ENCODE results near the gene RAB41.
"Not testable (repeated sequence)": the region's sequence is repeated elsewhere in the genome, so short reads cannot be mapped to it uniquely, and the experiment has no call there.

Gene RAB41

GRCh38 chrX:70281951-70282350 is at the start of gene RAB41:
Gene RAB41, plus strand, starts transcription at chrX:70282172. Its CDS starts 46 bp downstream, at chrX:70282218.
- no peak for DNase-seq (ENCODE audit: extremely low read depth in 1 of 2, low read depth in 1 of 2)

- no peak for DNase-seq (ENCODE audit: extremely low read depth in 1 of 2, low read depth in 1 of 2)
These were observed 47.6 kb upstream of the RAB41 start, which contains the start of gene AWAT1 for GRCh38 chrX:70234355-70234754. Gene AWAT1, plus strand, starts transcription at chrX:70234655. Its CDS starts 41 bp downstream, at chrX:70234696.

GRCh38 chrX:70240751-70241150 is 41.2 kb upstream of the RAB41 start:
- no peak for DNase-seq (ENCODE audit: extremely low read depth in 1 of 2, low read depth in 1 of 2)

GRCh38 chrX:70241501-70241900 is 40.5 kb upstream of the RAB41 start:
- DNase-seq (ENCODE audit: extremely low read depth in 1 of 2, low read depth in 1 of 2) = no peak

DNA sequence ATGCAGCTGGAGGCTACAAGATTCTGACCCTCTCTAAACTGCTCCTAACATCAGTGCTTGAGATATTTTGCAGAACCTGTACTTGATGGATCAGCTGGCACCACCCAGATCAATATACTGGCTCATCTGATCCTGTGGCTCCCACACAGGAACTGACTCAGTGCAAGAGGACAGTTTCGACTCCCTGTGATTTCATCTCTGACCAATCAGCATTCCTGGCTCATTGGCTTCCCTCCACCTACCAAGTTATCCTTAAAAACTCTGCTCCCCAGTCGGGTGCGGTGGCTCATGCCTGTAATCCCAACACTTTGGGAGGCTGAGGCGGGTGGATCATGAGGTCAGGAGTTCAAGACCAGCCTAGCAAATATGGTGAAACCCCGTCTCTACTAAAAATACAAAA is 38.4 kb upstream of the RAB41 start:
- not testable (repeated sequence) for DNase-seq (ENCODE audit: extremely low read depth in 1 of 2, low read depth in 1 of 2)

- DNase-seq (ENCODE audit: extremely low read depth in 1 of 2, low read depth in 1 of 2) = no peak
These were observed 37.1 kb upstream of the RAB41 start for GRCh38 chrX:70244881-70245280.

GRCh38 chrX:70247252-70247651 is 34.7 kb upstream of the RAB41 start:
- no peak for DNase-seq (ENCODE audit: extremely low read depth in 1 of 2, low read depth in 1 of 2)

DNA sequence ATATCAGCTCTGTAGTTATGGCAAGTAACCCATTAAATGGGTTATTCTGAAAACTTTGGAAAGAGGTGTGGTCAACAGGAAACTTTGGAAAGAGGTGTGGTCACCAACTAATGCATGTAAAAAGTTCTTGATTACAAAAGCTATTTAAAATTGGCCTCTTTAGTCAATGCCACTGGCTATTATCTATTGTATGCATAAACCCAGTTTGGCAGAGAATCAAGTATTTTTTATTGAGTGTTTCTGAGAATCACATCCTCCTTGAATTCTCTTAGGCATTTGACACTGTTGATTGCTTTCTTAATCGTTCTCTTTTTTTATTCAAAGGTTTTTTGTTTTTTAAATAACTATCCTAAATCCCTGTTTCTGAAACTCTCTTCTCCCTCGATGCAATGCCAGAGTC is 29.5 kb upstream of the RAB41 start:
- no peak for DNase-seq (ENCODE audit: extremely low read depth in 1 of 2, low read depth in 1 of 2)

DNA sequence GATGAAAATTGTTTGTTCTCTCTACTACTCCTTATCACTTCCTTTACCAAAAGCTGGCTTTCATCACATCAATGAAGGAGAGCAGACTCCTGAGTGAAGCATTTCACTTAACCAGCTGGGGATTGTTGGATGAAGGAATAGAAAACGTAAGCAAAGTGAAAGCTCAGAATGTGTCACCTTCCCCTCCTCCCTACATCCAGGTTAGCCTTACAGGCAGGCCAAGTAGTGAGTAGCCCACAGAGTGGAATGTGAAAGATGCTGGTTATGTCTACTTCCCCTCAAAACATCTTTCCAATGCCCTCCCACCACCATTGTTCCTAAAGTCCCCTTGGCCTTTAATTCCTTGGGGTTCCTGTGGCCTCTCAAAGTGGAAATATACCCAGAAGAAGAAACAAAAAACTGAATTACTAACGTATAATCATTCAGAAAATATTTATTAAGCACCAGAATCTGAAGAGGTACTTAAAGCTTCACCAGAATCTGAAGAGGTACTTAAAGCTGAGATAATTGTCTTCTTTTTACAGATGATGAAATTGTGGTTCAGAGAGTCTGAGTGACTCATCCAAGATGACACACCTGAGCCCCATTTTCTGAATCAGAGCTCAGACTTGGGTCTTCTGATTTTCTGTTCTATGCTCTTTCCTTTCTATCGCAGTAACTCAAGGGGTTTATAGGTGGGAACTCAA is 28.5 kb upstream of the RAB41 start:
- DNase-seq (ENCODE audit: extremely low read depth in 1 of 2, low read depth in 1 of 2) = no peak

GRCh38 chrX:70254063-70254400 is 27.9 kb upstream of the RAB41 start:
- DNase-seq (ENCODE audit: extremely low read depth in 1 of 2, low read depth in 1 of 2) = no peak

GRCh38 chrX:70254909-70255308 is 27.1 kb upstream of the RAB41 start:
- no peak for DNase-seq (ENCODE audit: extremely low read depth in 1 of 2, low read depth in 1 of 2)

DNA sequence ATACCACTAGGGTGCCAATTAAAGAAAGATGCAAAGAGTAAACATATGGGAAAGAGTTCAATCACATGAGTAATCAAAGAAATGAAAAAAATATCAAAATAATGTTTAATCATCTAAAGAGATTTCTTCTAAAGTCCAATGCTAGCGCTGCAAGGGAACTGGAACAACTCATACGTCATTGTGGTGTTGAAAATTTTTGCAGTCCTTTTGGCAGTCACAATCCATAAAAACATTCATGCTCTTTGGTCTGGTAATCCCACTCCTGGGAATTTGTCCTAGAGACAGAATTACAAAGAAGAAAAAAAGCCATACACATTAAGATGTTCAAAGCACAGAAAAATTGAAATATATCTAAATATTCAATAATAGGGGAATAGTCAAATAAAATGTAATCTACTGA is 26.5 kb upstream of the RAB41 start:
- DNase-seq (ENCODE audit: extremely low read depth in 1 of 2, low read depth in 1 of 2) = no peak

DNA sequence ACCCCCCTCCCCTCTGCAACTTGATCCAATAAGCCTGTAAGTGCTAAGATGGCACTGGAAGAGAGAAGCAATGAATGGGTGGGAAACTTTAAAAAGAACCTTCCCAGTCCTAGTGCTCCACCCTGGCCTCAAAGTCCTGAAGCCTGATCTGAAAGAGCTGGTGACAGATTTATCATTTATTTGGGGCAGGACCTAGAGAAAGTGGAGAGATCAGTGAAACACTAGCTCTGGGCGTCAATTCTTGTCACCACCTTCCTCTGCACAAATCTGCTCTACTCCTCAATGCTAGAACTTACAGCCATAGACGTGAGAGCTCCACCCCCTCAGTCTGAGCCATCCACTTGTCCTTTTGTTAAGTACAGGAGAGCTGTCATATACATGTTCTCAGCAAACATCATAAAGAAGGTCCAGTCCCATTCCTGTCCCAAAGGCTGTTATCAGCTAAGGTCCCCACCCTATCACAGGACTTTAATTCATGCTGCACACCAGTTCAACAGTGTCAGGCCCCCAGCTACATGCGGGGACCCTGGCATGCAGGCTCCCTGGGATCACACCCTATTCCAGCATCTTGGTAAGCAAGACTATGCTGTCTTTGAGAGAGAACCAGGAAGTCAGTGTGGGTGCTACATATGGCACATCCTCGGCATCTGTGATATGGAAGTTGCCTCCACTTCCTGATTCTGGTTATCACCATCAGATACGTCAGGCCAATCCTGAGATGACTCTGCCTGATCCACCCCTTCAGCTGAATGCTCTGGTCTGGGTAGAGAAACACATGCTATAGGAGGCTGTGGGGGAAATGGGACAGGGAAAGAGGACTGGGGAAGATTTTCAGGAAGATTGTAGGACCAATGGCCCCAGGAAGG is 24.3 kb upstream of the RAB41 start:
- DNase-seq (ENCODE audit: extremely low read depth in 1 of 2, low read depth in 1 of 2) = no peak

- no peak for DNase-seq (ENCODE audit: extremely low read depth in 1 of 2, low read depth in 1 of 2)
These were observed 21.9 kb upstream of the RAB41 start, which contains the start of gene P2RY4 for GRCh38 chrX:70260104-70260503. Gene P2RY4, minus strand, starts transcription at chrX:70260204. Its CDS starts 580 bp downstream, at chrX:70259624.

- no peak for DNase-seq (ENCODE audit: extremely low read depth in 1 of 2, low read depth in 1 of 2)
These were observed 18.9 kb upstream of the RAB41 start for GRCh38 chrX:70262952-70263567.

DNA sequence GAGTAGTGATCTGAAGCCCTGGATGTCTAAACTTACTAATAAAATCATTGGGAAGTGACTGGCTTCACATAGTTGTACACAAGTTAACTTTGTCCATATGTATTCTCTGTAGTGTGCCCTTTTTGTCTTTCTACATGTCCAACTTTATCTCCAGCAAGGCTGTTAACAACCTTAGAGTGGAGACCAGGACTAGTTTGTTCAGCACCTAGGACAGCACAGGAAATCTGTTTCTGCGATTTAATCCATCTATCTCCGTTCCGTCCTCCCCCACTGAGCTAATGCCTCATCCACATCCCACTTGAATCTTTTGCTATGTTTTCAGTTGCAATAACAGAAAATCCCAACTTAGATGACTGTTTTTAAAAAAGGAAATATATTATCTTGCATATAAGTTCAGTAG is 17.2 kb upstream of the RAB41 start:
- no peak for DNase-seq (ENCODE audit: extremely low read depth in 1 of 2, low read depth in 1 of 2)

GRCh38 chrX:70268034-70268433 is 13.9 kb upstream of the RAB41 start, which contains the start of gene ARR3:
Gene ARR3, plus strand, starts transcription at chrX:70268334. Its CDS starts 1,052 bp downstream, at chrX:70269386.
- DNase-seq (ENCODE audit: extremely low read depth in 1 of 2, low read depth in 1 of 2) = no peak

DNA sequence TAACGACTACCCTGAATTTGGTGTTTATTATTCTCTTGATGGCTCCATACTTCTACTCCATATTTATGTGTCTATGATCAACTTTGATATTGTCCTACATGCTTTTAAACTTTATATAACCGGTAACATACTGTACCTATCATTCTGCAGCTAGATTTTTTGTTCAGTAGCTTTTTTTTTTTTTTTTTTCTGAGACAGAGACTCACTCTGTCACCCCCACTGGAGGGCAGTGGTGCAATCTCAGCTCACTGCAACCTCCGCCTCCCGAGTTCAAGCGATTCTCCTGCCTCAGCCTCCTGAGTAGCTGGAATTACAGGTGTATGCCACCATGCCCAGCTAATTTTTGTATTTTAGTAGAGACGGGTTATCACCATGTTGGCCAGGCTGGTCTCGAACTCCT is 7.9 kb upstream of the RAB41 start:
- DNase-seq (ENCODE audit: extremely low read depth in 1 of 2, low read depth in 1 of 2) = not testable (repeated sequence)

- DNase-seq (ENCODE audit: extremely low read depth in 1 of 2, low read depth in 1 of 2) = no peak
These were observed 2.9 kb upstream of the RAB41 start for GRCh38 chrX:70279081-70279480.

- no peak for DNase-seq (ENCODE audit: extremely low read depth in 1 of 2, low read depth in 1 of 2)
These were observed 1.4 kb upstream of the RAB41 start for GRCh38 chrX:70280573-70280972.

DNA sequence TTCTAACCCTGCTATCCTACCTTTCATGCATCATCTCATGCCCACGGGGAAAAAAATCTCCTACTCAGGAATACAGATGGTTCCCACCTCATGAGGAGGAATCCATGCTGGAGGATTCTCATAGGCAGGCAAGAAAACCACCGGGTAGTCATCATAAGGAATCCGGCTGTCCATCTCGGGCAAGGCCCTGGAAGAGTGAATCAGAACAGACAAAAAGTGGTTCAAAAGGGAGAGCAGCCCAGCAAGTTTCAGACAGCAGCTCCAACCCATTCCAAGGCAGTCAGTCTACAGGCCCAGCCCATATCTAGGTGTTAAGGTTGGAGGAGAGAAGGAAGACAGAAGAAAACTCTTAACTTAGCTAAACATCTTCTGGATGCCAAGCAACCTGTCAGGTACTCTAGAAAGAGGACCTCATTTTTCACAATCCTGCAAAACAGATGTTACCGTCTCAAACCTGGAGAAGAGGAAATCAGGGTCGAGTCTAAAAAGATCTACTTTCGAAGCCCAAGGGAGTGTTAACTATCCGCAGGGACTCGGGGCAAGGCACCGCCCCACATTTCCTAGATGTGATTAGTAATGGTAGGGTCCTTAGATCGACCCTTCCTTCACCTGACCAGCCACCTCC is 7.3 kb downstream of the RAB41 start:
- DNase-seq (ENCODE audit: extremely low read depth in 1 of 2, low read depth in 1 of 2) = no peak

All from activated CD8-positive, alpha-beta memory T cell treated with anti-CD3 and anti-CD28 coated beads for 1 hour (primary cell).